ENCODE results near the gene MSRB1. TPM values are rescaled to one million over a fixed set of nuclear protein-coding genes. Genes with fewer than 3 reads are reported as not detected.

Gene MSRB1
- total and polyA plus RNA-seq, 2 of the 13 experiments (the other 11 are each of a cell fraction or from before 2014, with no cell fraction given), result 32.1 to 75.4 TPM

DNA sequence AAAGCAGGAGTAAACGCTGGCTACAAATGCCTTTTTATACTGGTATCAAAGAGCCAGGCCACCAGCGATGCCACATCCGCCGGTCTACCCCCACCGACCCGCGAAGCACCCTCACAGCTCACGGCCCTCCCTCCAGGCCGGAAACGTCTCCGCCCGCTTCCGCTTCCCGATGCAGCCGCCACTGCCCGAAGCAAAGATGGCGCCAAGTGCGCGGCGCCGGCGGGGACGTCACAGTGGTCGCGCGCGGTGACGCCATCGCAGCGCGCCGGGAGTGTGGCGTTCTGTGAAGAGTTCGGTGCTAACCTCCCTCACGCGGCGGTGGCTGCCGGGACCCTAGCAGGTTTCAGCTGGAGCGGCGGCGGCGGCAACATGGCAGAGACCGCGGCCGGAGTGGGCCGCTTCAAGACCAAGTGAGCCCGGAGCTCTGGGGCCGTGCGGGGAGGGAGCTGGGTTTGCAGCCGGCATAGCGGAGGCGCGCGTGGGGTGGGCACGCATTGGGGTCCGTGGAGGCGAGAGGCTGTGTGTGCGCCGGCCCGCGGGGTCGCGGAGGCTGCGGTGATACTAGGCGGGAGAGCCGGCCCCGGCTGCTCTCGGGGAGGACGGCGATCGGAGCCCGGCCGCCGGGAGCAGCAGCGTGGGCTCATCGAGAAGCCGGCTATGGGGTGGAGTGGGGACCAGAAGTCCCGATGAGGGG is 28.9 kb upstream of the MSRB1 start, which contains the start of gene TBL3 (continued):
- TF ChIP-seq, protein P1, sequence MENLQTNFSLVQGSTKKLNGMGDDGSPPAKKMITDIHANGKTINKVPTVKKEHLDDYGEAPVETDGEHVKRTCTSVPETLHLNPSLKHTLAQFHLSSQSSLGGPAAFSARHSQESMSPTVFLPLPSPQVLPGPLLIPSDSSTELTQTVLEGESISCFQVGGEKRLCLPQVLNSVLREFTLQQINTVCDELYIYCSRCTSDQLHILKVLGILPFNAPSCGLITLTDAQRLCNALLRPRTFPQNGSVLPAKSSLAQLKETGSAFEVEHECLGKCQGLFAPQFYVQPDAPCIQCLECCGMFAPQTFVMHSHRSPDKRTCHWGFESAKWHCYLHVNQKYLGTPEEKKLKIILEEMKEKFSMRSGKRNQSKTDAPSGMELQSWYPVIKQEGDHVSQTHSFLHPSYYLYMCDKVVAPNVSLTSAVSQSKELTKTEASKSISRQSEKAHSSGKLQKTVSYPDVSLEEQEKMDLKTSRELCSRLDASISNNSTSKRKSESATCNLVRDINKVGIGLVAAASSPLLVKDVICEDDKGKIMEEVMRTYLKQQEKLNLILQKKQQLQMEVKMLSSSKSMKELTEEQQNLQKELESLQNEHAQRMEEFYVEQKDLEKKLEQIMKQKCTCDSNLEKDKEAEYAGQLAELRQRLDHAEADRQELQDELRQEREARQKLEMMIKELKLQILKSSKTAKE (CRISPR knock-in tag; IDR thresholded peaks at IDR 0.05; ENCODE audit: borderline replicate concordance), result peak; percentile 69
- TF ChIP-seq ZNF12 (CRISPR knock-in tag; IDR thresholded peaks at IDR 0.05), result no peak
- TF ChIP-seq STAT5B (CRISPR knock-in tag; IDR thresholded peaks at IDR 0.05), result peak; percentile 82; the same call in 1 of the 2 replicates
- TF ChIP-seq, protein P2, sequence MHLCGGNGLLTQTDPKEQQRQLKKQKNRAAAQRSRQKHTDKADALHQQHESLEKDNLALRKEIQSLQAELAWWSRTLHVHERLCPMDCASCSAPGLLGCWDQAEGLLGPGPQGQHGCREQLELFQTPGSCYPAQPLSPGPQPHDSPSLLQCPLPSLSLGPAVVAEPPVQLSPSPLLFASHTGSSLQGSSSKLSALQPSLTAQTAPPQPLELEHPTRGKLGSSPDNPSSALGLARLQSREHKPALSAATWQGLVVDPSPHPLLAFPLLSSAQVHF (CRISPR knock-in tag; IDR thresholded peaks at IDR 0.05), result 0 out of 2 replicates have a peak, but pooled peaks have one; percentile 42
- TF ChIP-seq IRF2 (CRISPR knock-in tag; IDR thresholded peaks at IDR 0.05), result peak; percentile 98
- peak; percentile 98 for TF ChIP-seq FOXK1 (CRISPR knock-in tag; IDR thresholded peaks at IDR 0.05; ENCODE audit: borderline replicate concordance, low read depth)
- peak; percentile 84 for TF ChIP-seq ZSCAN21 (CRISPR knock-in tag; IDR thresholded peaks at IDR 0.05; ENCODE audit: borderline replicate concordance)
- TF ChIP-seq, protein P3, sequence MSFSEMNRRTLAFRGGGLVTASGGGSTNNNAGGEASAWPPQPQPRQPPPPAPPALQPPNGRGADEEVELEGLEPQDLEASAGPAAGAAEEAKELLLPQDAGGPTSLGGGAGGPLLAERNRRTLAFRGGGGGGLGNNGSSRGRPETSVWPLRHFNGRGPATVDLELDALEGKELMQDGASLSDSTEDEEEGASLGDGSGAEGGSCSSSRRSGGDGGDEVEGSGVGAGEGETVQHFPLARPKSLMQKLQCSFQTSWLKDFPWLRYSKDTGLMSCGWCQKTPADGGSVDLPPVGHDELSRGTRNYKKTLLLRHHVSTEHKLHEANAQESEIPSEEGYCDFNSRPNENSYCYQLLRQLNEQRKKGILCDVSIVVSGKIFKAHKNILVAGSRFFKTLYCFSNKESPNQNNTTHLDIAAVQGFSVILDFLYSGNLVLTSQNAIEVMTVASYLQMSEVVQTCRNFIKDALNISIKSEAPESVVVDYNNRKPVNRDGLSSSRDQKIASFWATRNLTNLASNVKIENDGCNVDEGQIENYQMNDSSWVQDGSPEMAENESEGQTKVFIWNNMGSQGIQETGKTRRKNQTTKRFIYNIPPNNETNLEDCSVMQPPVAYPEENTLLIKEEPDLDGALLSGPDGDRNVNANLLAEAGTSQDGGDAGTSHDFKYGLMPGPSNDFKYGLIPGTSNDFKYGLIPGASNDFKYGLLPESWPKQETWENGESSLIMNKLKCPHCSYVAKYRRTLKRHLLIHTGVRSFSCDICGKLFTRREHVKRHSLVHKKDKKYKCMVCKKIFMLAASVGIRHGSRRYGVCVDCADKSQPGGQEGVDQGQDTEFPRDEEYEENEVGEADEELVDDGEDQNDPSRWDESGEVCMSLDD (CRISPR knock-in tag; IDR thresholded peaks at IDR 0.05; ENCODE audit: borderline replicate concordance), result no peak; the same call in 1 of the 2 replicates
- no peak for TF ChIP-seq ZNF773 (CRISPR knock-in tag; IDR thresholded peaks at IDR 0.05; ENCODE audit: borderline replicate concordance)
- TF ChIP-seq, protein P4, sequence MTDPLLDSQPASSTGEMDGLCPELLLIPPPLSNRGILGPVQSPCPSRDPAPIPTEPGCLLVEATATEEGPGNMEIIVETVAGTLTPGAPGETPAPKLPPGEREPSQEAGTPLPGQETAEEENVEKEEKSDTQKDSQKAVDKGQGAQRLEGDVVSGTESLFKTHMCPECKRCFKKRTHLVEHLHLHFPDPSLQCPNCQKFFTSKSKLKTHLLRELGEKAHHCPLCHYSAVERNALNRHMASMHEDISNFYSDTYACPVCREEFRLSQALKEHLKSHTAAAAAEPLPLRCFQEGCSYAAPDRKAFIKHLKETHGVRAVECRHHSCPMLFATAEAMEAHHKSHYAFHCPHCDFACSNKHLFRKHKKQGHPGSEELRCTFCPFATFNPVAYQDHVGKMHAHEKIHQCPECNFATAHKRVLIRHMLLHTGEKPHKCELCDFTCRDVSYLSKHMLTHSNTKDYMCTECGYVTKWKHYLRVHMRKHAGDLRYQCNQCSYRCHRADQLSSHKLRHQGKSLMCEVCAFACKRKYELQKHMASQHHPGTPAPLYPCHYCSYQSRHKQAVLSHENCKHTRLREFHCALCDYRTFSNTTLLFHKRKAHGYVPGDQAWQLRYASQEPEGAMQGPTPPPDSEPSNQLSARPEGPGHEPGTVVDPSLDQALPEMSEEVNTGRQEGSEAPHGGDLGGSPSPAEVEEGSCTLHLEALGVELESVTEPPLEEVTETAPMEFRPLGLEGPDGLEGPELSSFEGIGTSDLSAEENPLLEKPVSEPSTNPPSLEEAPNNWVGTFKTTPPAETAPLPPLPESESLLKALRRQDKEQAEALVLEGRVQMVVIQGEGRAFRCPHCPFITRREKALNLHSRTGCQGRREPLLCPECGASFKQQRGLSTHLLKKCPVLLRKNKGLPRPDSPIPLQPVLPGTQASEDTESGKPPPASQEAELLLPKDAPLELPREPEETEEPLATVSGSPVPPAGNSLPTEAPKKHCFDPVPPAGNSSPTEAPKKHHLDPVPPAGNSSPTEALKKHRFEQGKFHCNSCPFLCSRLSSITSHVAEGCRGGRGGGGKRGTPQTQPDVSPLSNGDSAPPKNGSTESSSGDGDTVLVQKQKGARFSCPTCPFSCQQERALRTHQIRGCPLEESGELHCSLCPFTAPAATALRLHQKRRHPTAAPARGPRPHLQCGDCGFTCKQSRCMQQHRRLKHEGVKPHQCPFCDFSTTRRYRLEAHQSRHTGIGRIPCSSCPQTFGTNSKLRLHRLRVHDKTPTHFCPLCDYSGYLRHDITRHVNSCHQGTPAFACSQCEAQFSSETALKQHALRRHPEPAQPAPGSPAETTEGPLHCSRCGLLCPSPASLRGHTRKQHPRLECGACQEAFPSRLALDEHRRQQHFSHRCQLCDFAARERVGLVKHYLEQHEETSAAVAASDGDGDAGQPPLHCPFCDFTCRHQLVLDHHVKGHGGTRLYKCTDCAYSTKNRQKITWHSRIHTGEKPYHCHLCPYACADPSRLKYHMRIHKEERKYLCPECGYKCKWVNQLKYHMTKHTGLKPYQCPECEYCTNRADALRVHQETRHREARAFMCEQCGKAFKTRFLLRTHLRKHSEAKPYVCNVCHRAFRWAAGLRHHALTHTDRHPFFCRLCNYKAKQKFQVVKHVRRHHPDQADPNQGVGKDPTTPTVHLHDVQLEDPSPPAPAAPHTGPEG (CRISPR knock-in tag; IDR thresholded peaks at IDR 0.05), result no peak
- TF ChIP-seq, protein P5, sequence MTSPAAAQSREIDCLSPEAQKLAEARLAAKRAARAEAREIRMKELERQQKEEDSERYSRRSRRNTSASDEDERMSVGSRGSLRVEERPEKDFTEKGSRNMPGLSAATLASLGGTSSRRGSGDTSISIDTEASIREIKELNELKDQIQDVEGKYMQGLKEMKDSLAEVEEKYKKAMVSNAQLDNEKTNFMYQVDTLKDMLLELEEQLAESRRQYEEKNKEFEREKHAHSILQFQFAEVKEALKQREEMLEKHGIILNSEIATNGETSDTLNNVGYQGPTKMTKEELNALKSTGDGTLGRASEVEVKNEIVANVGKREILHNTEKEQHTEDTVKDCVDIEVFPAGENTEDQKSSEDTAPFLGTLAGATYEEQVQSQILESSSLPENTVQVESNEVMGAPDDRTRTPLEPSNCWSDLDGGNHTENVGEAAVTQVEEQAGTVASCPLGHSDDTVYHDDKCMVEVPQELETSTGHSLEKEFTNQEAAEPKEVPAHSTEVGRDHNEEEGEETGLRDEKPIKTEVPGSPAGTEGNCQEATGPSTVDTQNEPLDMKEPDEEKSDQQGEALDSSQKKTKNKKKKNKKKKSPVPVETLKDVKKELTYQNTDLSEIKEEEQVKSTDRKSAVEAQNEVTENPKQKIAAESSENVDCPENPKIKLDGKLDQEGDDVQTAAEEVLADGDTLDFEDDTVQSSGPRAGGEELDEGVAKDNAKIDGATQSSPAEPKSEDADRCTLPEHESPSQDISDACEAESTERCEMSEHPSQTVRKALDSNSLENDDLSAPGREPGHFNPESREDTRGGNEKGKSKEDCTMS (CRISPR knock-in tag; conservative IDR thresholded peaks at IDR 0.05), result 0 out of 2 replicates have a peak, but pooled peaks have one; percentile 33
- TF ChIP-seq ZFY (CRISPR knock-in tag; IDR thresholded peaks at IDR 0.05), result peak; percentile 88
- TF ChIP-seq ZNF136 (CRISPR knock-in tag; IDR thresholded peaks at IDR 0.05; ENCODE audit: low read depth), result 0 out of 2 replicates have a peak, but pooled peaks have one; percentile 48
- TF ChIP-seq ZKSCAN1 (IDR thresholded peaks at IDR 0.05; ENCODE audit: low read length), result peak; percentile 86

All from HepG2 (cell line).